H9 (cell line): ENCODE results near the gene AFAP1. TPM values are rescaled to one million over a fixed set of nuclear protein-coding genes. Genes with fewer than 3 reads are reported as not detected.

Source experiments
- DNase-seq: peaks from one replicate; pipeline ENCODE4 v3.0.0-alpha.2; 2017
- H2AFZ ChIP-seq: one replicate; pipeline ENCODE4 v1.6.1; 2013; ENCODE audit warnings: mild to moderate bottlenecking, low read length, control low read depth, moderate library complexity
- H2AK5ac ChIP-seq: 2 replicates; pipeline ENCODE4 v1.6.1; 2013; ENCODE audit warnings: low read length, control low read depth, mixed read lengths; ENCODE audit not compliant: insufficient read length
- H2BK120ac ChIP-seq: one replicate; pipeline ENCODE4 v1.6.1; 2013; ENCODE audit warnings: low read depth, mild to moderate bottlenecking, low read length, control low read depth, inconsistent platforms; ENCODE audit not compliant: poor library complexity, severe bottlenecking
- H2BK12ac ChIP-seq: 2 replicates; pipeline ENCODE4 v1.6.1; 2013; ENCODE audit warnings: low read length, control low read depth, mixed read lengths, low read depth; ENCODE audit not compliant: insufficient read length
- H2BK15ac ChIP-seq: 2 replicates; pipeline ENCODE4 v1.6.1; 2013; ENCODE audit warnings: low read depth, low read length, control low read depth
- H2BK20ac ChIP-seq: one replicate; pipeline ENCODE4 v1.6.1; 2013; ENCODE audit warnings: low read depth, mild to moderate bottlenecking, low read length, control low read depth, inconsistent platforms; ENCODE audit not compliant: poor library complexity, severe bottlenecking
- H2BK5ac ChIP-seq: 2 replicates; pipeline ENCODE4 v1.6.1; 2013; ENCODE audit warnings: low read length, control low read depth, mixed read lengths; ENCODE audit not compliant: insufficient read length
- H3K14ac ChIP-seq: 2 replicates; pipeline ENCODE4 v1.6.1; 2013; ENCODE audit warnings: low read length, control low read depth; ENCODE audit not compliant: insufficient read depth
- H3K18ac ChIP-seq: 2 replicates; pipeline ENCODE4 v1.6.1; 2013; ENCODE audit warnings: low read depth, mild to moderate bottlenecking, mixed read lengths, low read length, control low read depth; ENCODE audit not compliant: insufficient read length
- H3K23ac ChIP-seq: 2 replicates; pipeline ENCODE4 v1.6.1; 2013; ENCODE audit warnings: low read length, control low read depth, mixed read lengths, low read depth; ENCODE audit not compliant: insufficient read length
- H3K23me2 ChIP-seq: 2 replicates; pipeline ENCODE4 v1.6.1; 2013; ENCODE audit warnings: low read depth, mild to moderate bottlenecking, mixed read lengths, low read length, control low read depth; ENCODE audit not compliant: insufficient read length, poor library complexity, severe bottlenecking
- H3K27ac ChIP-seq: 2 replicates; pipeline ENCODE4 v1.5.1; 2013; ENCODE audit warnings: low read length, control low read depth, mixed read lengths, low read depth; ENCODE audit not compliant: insufficient read length
- H3K27me3 ChIP-seq: 2 replicates; pipeline ENCODE4 v1.6.1; 2013; ENCODE audit warnings: low read length, control low read depth, inconsistent platforms; ENCODE audit not compliant: insufficient read depth
- H3K4ac ChIP-seq: 2 replicates; pipeline ENCODE4 v1.6.1; 2013; ENCODE audit warnings: low read depth, mild to moderate bottlenecking, control low read depth, inconsistent platforms, low read length, moderate library complexity
- H3K4me1 ChIP-seq: 2 replicates; pipeline ENCODE4 v1.6.1; 2013; ENCODE audit warnings: low read length, control low read depth, inconsistent platforms; ENCODE audit not compliant: insufficient read depth
- H3K4me2 ChIP-seq: 2 replicates; pipeline ENCODE4 v1.6.1; 2013; ENCODE audit warnings: low read length, control low read depth, mixed read lengths; ENCODE audit not compliant: insufficient read length, insufficient read depth
- H3K56ac ChIP-seq: 2 replicates; pipeline ENCODE4 v1.6.1; 2013; ENCODE audit warnings: low read depth, mild to moderate bottlenecking, mixed read lengths, low read length, control low read depth; ENCODE audit not compliant: insufficient read length
- H3K79me1 ChIP-seq: 2 replicates; pipeline ENCODE4 v1.6.1; 2013; ENCODE audit warnings: low read depth, mild to moderate bottlenecking, moderate library complexity, low read length, control low read depth, inconsistent platforms; ENCODE audit not compliant: insufficient read depth, poor library complexity, severe bottlenecking
- H3K79me2 ChIP-seq: 2 replicates; pipeline ENCODE4 v1.6.1; 2013; ENCODE audit warnings: low read length, control low read depth, inconsistent platforms; ENCODE audit not compliant: insufficient read depth
- H3K9ac ChIP-seq: 2 replicates; pipeline ENCODE4 v1.6.1; 2013; ENCODE audit warnings: low read length, control low read depth, mixed read lengths; ENCODE audit not compliant: insufficient read length; ENCODE audit errors: extremely low read depth
- H3K9me3 ChIP-seq: one replicate; pipeline ENCODE4 v1.6.1; 2013; ENCODE audit warnings: low read depth, low read length, inconsistent platforms; ENCODE audit not compliant: control insufficient read depth
- H3T11ph ChIP-seq: one replicate; pipeline ENCODE4 v1.6.1; 2013; ENCODE audit warnings: mild to moderate bottlenecking, low read length, control low read depth, inconsistent platforms
- H4K20me1 ChIP-seq: one replicate; pipeline ENCODE4 v1.6.1; 2013; ENCODE audit not compliant: control insufficient read depth, insufficient read length, insufficient read depth
- H4K5ac ChIP-seq: 2 replicates; pipeline ENCODE4 v1.6.1; 2013; ENCODE audit warnings: low read depth, mild to moderate bottlenecking, mixed read lengths, low read length, control low read depth; ENCODE audit not compliant: insufficient read length
- H4K8ac ChIP-seq: replicated peaks from 2 replicates; pipeline ENCODE4 v1.6.1; 2013; ENCODE audit warnings: low read length, control low read depth, mixed read lengths, low read depth; ENCODE audit not compliant: insufficient read length
- H4K91ac ChIP-seq: 2 replicates; pipeline ENCODE4 v1.6.1; 2013; ENCODE audit warnings: low read depth, mild to moderate bottlenecking, moderate library complexity, mixed read lengths, low read length, control low read depth; ENCODE audit not compliant: insufficient read length
- H3K27ac Mint-ChIP-seq, 3 experiments: 2 replicates in 2 of 3; 3 replicates in 1 of 3; pipeline ENCODE4 v1.8.0; 2020 to 2021; ENCODE audit warnings: mixed read lengths in 3 of 3, mild to moderate bottlenecking in 1 of 3, moderate library complexity in 1 of 3
- H3K27me3 Mint-ChIP-seq: 2 replicates; pipeline ENCODE4 v1.8.0; 2021; ENCODE audit warnings: low read depth, mild to moderate bottlenecking, moderate library complexity, mixed read lengths
- H3K36me3 Mint-ChIP-seq, 3 experiments: 2 replicates in 2 of 3; 3 replicates in 1 of 3; pipeline ENCODE4 v1.8.0; 2020 to 2021; ENCODE audit warnings: low read depth in 3 of 3, mixed read lengths in 3 of 3; ENCODE audit not compliant: insufficient read depth in 1 of 3
- H3K4me1 Mint-ChIP-seq, 2 experiments: 2 replicates each; pipeline ENCODE4 v1.8.0; 2020; ENCODE audit warnings: mixed read lengths in 2 of 2
- H3K4me3 Mint-ChIP-seq, 2 experiments: 2 replicates in 1 of 2; 3 replicates in 1 of 2; pipeline ENCODE4 v1.8.0; 2020 to 2021; ENCODE audit warnings: mild to moderate bottlenecking in 2 of 2, mixed read lengths in 2 of 2, moderate library complexity in 1 of 2
- H3K9me3 Mint-ChIP-seq, 2 experiments: 2 replicates in 1 of 2; 3 replicates in 1 of 2; pipeline ENCODE4 v1.8.0; 2020; ENCODE audit warnings: mild to moderate bottlenecking in 2 of 2, mixed read lengths in 2 of 2, moderate library complexity in 1 of 2
- CTCF ChIP-seq: fragments of 200-600 bp; sonication (generic); conservative IDR thresholded peaks from 3 replicates; pipeline ENCODE4 v1.8.0; 2021; ENCODE audit warnings: antibody characterized with exemption, mild to moderate bottlenecking
- WGBS: extraction: QIAGEN DNeasy Blood & Tissue Kit; methylation state at CpG from one replicate; pipeline ENCODE4 v1.1.7; 2013; ENCODE audit warnings: missing lambda C conversion rate, low lambda C conversion rate, mixed read lengths; ENCODE audit not compliant: insufficient read length; ENCODE audit errors: extremely low coverage; 5-methylcytosine and 5-hydroxymethylcytosine counted together
- total RNA-seq: library from RNA; stranded (reverse); gene quantifications from 2 replicates; pipeline ENCODE4 v1.2.1, GENCODE V29; 2021

AFAP1 gene
- total RNA-seq, 1 experiment from 2014 or later: 6.5 TPM

GRCh38 chr4:7815981-7816380, 123.7 kb downstream of the AFAP1 start:
- Histone ChIP-seq H3K9ac (no peak overlapping the region), H3K79me2 (no peaks in the 10 kb centered on the region), H3K4ac (no peak overlapping the region), H3K18ac (no peak overlapping the region), H3K4me1 (no peaks in the 10 kb centered on the region), H3K27ac (no peak overlapping the region), H3K27me3 (no peaks in the 10 kb centered on the region), H3T11ph (no peak overlapping the region), H3K4me2 (no peak overlapping the region), H2BK15ac (no peak overlapping the region), H3K79me1 (no peaks in the 10 kb centered on the region), H2BK12ac (no peak overlapping the region), H4K8ac (no peak overlapping the region), H3K56ac (no peak overlapping the region), H4K20me1 (no peaks in the 10 kb centered on the region), H2BK120ac (no peak overlapping the region), H4K91ac (no peak overlapping the region), H3K23ac (no peak overlapping the region), H4K5ac (no peak overlapping the region), H2BK5ac (no peak overlapping the region), H2AFZ (no peak overlapping the region), H3K14ac (no peak overlapping the region), H2BK20ac (no peak overlapping the region), H3K23me2 (no peaks in the 10 kb centered on the region), H2AK5ac (no peak overlapping the region), H3K9me3 (no peaks in the 10 kb centered on the region)
- H3K36me3 Mint-ChIP-seq: peaks cover 8 to 22% (median 17%) of the 10 kb centered on the region in 3 experiments; a peak in 6 of 7 replicates
- H3K9me3 Mint-ChIP-seq: no peaks in the 10 kb centered on the region
- H3K27ac Mint-ChIP-seq: no peak overlapping the region; a peak in 1 of 7 replicates
- peaks cover 2% of the 10 kb centered on the region; the same call in 1 of the 2 replicates for H3K27me3 Mint-ChIP-seq
- no peak for DNase-seq
- peaks cover 13 to 21% of the 10 kb centered on the region in 2 experiments for H3K4me1 Mint-ChIP-seq
- WGBS: no CpG with 5 or more reads among the region's 1 CpG
- no peak for TF ChIP-seq CTCF
- no peak overlapping the region for H3K4me3 Mint-ChIP-seq
